Stimulated activated CD4-positive, alpha-beta T cell treated with anti-CD3 and anti-CD28 coated beads, TNF-alpha, amount 100 ng/mL, for 24 hours (primary cell): ENCODE results near the gene TAP1.
A peak's percentile ranks its signal among the peaks of the same experiment; 100 is the strongest.

Experiments
- DNase-seq, 3 experiments: peaks; one replicate each; pipeline ENCODE4 v3.0.0-alpha.2; 2020; ENCODE audit warnings: low read depth in 3 of 3

TAP1 gene

GRCh38 chr6:32799740-32800139 lies 53.8 kb downstream of the TAP1 start:
- no peak for DNase-seq

GRCh38 chr6:32799168-32799567 lies 54.3 kb downstream of the TAP1 start:
- DNase-seq = no peak

- DNase-seq = peak; percentile 61 to 78 (median 66)
Observed at GRCh38 chr6:32796848-32797776, 56.4 kb downstream of the TAP1 start.
